Duodenal mucosa (tissue), 2 donors: ENCODE data around the gene MEIKIN.

Experiments
- H3K27ac ChIP-seq: one replicate; pipeline ENCODE4 v1.7.0; 2013; ENCODE audit warnings: low read depth, low read length
- H3K27me3 ChIP-seq, 2 donors: one replicate each; pipeline ENCODE4 v1.7.0; 2013; ENCODE audit warnings: low read length in 2 of 2, control low read depth in 1 of 2; ENCODE audit not compliant: insufficient read depth in 2 of 2, control insufficient read depth in 1 of 2
- H3K36me3 ChIP-seq, 2 donors: one replicate each; pipeline ENCODE4 v1.7.0; 2013; ENCODE audit warnings: low read length in 2 of 2, control low read depth in 1 of 2; ENCODE audit not compliant: insufficient read depth in 2 of 2, control insufficient read depth in 1 of 2
- H3K4me1 ChIP-seq, 2 donors: one replicate each; pipeline ENCODE4 v1.7.0; 2013; ENCODE audit warnings: low read length in 2 of 2, control low read depth in 1 of 2; ENCODE audit not compliant: insufficient read depth in 2 of 2, control insufficient read depth in 1 of 2
- H3K4me3 ChIP-seq, 2 donors: one replicate each; pipeline ENCODE4 v1.7.0; 2013; ENCODE audit warnings: low read length in 2 of 2, low read depth in 1 of 2
- H3K9ac ChIP-seq, 2 donors: one replicate each; pipeline ENCODE4 v1.7.0; 2013; ENCODE audit warnings: low read length in 2 of 2, low read depth in 1 of 2
- H3K9me3 ChIP-seq, 2 donors: one replicate each; pipeline ENCODE4 v1.7.0; 2013; ENCODE audit warnings: low read length in 2 of 2, control low read depth in 1 of 2; ENCODE audit not compliant: control insufficient read depth in 1 of 2

The MEIKIN gene

DNA sequence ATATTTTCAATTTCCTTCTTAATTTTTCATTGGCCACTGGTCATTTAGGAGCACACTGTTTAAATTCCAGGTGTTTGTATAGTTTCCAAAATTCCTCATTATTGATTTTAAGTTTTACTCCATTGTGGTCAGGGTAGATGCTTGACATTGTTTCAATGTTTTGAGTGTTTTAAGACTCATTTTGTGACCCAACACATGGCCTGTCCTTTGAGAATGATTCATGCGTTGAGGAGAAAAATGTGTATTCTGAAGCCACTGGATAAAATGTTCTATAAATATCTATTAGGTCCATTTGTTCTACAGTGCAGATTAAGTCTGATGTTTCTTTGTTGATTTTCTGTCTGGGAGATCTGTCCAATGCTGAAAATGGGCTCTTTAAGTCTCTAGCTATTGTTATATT is 124.2 kb downstream of the MEIKIN start:
- Histone ChIP-seq H3K27me3 (no peaks in the 10 kb centered on the region), H3K9ac (no peak overlapping the region), H3K27ac (no peak overlapping the region), H3K9me3 (no peaks in the 10 kb centered on the region), H3K4me1 (no peaks in the 10 kb centered on the region), H3K4me3 (no peak overlapping the region), H3K36me3 (no peaks in the 10 kb centered on the region)

DNA sequence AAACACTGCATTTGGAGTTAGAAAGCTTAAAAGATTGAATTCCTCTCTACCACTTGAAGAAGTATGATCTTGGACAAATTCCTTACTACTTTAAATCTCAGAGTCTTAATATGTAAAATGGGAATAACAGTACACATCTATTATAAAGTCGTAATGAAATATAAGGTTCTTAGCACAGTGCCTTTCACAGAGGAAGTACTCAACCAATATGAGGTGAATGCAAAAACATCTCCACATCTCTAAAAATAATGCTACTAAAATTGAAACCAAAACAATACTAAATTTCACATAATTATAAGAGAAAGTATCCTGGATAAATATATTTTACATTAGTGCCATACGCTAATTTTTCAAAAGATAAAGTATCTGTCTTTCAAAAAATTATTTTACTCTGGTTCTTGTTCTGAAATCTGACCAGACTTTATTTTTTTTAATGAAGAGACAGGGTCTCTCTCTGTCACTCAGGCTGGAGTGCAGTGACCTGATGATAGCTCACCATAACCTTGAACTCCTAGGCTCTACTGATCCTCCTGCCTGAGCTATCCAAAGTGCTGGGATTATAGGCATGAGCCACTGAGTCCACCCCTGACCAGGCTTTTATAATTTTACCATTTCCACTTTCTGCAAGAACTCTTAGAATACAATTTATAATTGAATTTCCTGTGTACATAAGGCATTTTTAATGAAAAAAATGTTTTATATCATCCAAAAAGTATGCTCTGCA is 127.3 kb downstream of the MEIKIN start:
- H3K4me3 ChIP-seq: no peak overlapping the region
- no peaks in the 10 kb centered on the region for H3K9me3 ChIP-seq
- H3K27me3 ChIP-seq: no peaks in the 10 kb centered on the region
- H3K9ac ChIP-seq: no peak overlapping the region
- H3K4me1 ChIP-seq: no peaks in the 10 kb centered on the region
- no peaks in the 10 kb centered on the region for H3K36me3 ChIP-seq
- no peak overlapping the region for H3K27ac ChIP-seq

DNA sequence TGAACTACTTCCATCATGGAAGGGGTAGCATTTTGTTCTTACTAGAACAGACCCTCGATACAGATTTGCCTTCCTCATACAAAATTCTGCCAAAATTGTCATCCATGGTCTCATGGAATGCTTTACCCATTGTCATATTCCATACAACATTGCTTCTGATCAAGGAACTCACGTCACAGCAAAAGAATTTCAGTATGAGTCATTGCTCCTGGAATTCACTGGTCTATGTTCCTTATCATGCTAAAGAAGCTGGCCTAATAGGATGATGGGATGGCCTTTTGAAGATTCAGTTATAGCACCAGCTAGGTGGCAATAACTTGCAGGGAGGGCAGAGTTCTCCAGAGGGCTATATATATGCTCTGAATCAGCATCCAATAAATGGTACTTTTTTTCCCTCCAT is 130.5 kb downstream of the MEIKIN start:
- H3K4me3 ChIP-seq: no peak overlapping the region
- H3K27ac ChIP-seq: no peak overlapping the region
- no peaks in the 10 kb centered on the region for H3K4me1 ChIP-seq
- no peaks in the 10 kb centered on the region for H3K27me3 ChIP-seq
- H3K9ac ChIP-seq: no peak overlapping the region
- H3K9me3 ChIP-seq: no peaks in the 10 kb centered on the region
- no peaks in the 10 kb centered on the region for H3K36me3 ChIP-seq

DNA sequence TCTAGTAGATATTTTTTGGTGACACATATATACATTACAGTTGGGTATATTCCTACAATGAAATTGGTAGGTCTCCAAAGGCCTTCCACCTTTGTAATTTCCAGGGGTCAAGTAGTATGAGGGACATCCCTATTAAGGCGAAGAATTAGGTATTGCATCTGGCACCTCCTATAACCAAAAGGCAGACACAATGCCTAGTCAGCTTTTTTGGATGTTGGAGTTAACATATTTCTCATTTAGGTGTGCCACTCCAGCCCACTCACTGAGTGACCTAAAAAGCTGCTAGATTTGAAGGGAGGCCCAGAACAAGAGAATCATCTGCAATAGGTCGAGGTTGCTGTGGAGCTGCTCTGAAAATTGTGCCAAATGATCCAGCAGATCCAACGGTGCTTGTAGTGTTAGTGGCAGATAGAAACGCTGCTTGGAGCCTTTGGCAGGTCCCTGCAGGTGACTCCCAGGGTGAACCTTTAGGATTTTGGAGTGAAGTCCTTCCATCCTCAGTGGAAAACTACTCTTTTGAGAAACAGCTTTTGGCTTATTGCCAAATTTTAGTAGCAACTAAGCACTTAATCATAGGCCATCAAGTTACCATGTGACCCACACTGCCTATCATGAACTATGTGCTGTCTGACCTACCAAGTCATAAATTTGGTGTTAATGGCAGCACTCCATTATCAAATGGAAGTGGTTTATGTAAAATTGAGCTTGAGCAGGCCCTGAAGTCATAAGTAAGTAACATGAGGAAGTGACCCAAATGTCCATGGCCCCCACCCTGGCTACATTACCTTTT is 132.9 kb downstream of the MEIKIN start:
- H3K4me3 ChIP-seq: no peak overlapping the region
- no peak overlapping the region for H3K27ac ChIP-seq
- no peaks in the 10 kb centered on the region for H3K4me1 ChIP-seq
- no peaks in the 10 kb centered on the region for H3K9me3 ChIP-seq
- no peak overlapping the region for H3K9ac ChIP-seq
- H3K27me3 ChIP-seq: no peaks in the 10 kb centered on the region
- H3K36me3 ChIP-seq: no peaks in the 10 kb centered on the region

DNA sequence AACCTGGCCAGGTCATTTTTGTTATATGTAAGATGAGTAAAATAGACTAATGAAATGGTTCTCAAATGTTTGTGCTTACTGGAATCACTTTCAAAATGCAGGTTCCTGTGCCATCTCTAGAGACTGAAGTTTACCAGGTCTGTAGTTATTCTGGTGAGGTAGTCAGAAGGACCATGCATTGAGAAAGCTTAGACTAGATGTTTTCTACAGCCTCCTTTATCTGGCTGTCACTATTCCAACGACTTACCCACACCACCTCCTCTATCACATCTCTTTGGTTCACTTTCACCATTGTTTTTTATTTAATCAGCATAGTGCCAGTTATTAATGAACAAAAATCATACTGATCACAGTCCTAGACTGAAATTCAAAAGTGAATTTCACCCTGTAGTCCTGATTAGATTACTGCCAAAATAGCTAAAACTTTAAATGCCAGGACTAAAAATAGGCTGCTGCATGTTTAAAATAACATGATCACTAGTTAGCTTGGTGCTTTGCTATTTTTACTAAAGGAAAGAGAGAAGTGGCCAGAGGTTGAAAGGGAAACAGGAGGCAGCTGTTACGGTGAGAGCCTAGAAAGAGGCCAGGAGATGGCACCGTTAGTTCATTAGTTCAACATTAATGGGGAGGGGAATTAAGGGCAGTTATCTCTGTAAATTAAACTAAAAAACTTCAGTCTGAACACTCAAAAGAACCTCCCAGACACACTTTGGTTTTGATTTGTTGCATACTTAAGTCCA is 134.8 kb downstream of the MEIKIN start:
- H3K9ac ChIP-seq: no peak overlapping the region
- no peak overlapping the region for H3K4me3 ChIP-seq

DNA sequence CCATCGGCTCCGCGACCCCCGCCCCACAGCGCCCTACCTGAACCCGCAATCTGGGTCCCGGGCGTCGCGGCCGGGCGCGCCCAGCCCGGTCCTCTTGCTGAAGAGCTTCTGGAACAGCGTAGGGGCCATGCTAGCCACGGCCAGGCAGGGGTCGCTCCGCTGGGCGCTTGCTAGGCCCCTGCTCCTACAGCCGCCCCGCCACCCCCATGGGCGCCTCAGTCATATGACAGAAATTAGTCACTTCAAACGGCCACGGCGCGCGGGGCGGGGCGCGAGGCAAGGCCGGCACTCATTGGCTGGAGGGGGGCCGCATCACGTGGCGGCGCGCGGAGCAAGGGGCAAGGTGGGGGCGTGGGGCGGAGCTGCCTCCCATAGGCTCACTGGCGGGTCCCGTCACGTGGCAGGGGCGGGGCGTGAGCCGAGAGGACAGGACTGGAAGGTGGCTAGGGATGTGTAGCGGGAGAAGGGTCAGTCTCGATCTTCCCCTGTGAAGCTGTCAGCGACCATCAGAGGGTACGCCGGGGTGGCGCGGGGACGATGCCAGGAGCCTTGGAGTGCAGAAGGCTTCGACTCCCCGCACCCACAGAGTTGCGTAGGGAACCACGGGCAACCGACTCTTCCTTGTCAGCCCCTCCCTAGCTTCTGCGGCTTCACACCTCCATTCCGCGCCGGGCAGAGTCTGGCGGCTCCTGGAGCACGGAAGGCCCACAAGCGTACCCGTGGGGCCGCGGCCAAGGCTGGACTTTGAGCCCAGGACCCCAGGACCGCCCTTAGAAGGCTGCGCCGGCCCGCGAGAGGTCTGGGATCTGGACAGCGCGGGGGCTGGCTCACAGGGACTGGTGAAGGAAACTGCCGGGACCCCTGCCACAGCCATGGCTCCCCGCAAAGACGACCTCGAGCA is 148.4 kb downstream of the MEIKIN start, which contains the start of gene FNIP1:
TSS of gene FNIP1 (minus strand) at position 225 of the 901 bp plus-strand sequence. CDS start at position 129, 96 bp downstream.
- no peaks in the 10 kb centered on the region for H3K36me3 ChIP-seq
- H3K4me1 ChIP-seq: peaks cover 4 to 13% of the 10 kb centered on the region in 2 donors

More for the DNA sequence above, 134.8 kb downstream of the MEIKIN start:
- Histone ChIP-seq H3K27ac (no peak overlapping the region), H3K27me3 (no peaks in the 10 kb centered on the region), H3K4me1 (no peaks in the 10 kb centered on the region), H3K36me3 (no peaks in the 10 kb centered on the region), H3K9me3 (no peaks in the 10 kb centered on the region)

DNA sequence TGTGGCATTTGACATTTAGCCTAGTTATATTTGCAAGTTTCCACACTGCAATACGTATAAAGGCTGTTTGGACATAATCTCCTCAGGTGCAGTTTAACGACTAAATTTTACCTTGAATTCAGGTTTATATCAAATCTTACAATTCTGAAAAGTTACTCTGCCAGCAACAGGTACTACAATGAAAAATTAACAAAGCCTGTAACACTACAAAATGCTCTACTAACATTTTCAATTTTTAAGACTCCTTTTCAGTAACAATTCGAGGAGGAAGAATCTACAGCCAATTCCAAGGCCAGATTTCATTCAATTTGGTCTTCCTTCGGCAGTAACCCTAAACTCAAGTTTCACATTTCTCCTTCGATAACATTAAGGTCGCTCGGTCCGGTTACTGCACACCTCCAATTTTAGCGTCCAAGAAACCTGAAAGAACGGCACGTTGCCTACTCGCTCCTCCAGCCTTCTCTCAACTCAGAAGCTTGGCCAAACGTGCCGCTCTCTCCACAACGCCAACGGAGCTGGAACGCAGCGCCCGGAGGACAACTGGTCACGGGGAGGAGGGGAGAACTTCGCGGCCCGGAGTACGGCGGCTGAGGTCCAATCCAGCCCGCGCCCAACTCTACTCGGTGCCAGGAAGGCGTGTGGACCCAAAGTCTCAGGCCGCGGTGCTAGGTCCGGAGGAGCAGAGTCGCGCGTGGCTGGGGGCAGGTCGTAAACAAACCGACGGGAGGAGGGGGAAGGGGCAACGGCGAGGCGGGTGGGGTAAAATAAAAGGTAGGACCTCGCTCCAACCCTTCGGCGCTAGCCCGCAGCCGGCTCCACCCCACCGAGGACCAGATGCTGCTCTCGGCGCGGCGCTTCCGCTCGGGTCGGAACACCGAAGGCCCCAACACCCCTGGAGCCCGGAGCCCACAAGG is 149.3 kb downstream of the MEIKIN start:
- Histone ChIP-seq H3K9me3 (no peaks in the 10 kb centered on the region), H3K27ac (peak overlapping the region; percentile 97), H3K4me1 (peaks cover 4 to 13% of the 10 kb centered on the region in 2 donors), H3K4me3 (peak overlapping the region; percentile 81 to 90), H3K36me3 (no peaks in the 10 kb centered on the region), H3K27me3 (no peaks in the 10 kb centered on the region), H3K9ac (peak overlapping the region; percentile 94 to 99)

More for the DNA sequence above, 148.4 kb downstream of the MEIKIN start, which contains the start of gene FNIP1:
- H3K9ac ChIP-seq: peak within 1 kb of the TSS; percentile 96 to 99
- peak within 1 kb of the TSS; percentile 81 to 98 for H3K4me3 ChIP-seq
- H3K27me3 ChIP-seq: no peaks in the 10 kb centered on the region
- no peaks in the 10 kb centered on the region for H3K9me3 ChIP-seq
- H3K27ac ChIP-seq: peak within 1 kb of the TSS; percentile 97

DNA sequence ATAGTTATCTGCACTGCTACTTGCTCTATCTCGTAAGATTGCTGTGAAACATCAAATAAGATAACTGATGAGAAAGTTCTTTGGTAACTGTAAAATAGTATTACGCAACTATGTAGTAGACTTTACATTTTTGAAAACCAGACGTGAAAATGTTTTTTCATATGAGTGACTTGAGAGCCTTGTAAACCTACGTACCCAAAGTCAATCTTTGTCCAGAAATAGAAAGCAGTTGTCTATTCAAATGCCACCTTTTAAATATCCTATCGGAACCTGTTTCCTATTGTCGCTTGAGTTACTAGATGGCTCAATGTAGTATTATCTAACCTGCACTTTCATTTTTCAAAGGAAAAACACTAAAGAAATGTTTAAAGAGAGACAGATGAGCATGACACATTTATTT is 150.2 kb downstream of the MEIKIN start:
- H3K4me1 ChIP-seq: peaks cover 4 to 13% of the 10 kb centered on the region in 2 donors
- no peaks in the 10 kb centered on the region for H3K27me3 ChIP-seq
- no peaks in the 10 kb centered on the region for H3K9me3 ChIP-seq
- no peaks in the 10 kb centered on the region for H3K36me3 ChIP-seq
- peak overlapping the region; percentile 94 to 99 for H3K9ac ChIP-seq
- no peak overlapping the region for H3K27ac ChIP-seq
- H3K4me3 ChIP-seq: peak overlapping the region; percentile 81 to 90

DNA sequence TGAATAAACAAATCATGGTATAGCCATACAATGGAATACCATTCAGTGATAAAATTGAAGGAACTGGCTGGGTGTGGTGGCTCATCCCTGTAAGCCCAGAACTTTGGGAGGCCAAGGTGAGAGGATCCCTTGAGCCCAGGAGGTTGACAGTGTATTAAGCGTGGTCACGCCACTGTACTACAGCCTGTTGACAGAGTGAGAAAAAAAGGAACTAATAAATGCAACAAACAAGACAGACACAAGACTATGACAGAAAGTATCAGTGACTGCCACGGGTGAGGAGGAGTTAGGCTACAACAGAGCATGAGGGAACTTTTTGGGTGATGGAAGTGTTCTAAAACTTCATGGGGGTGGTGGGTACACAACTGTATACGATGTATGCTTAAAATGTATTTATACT is 150.9 kb downstream of the MEIKIN start:
- Histone ChIP-seq H3K36me3 (no peaks in the 10 kb centered on the region), H3K27me3 (no peaks in the 10 kb centered on the region), H3K9ac (no peak overlapping the region), H3K4me3 (no peak overlapping the region), H3K9me3 (no peaks in the 10 kb centered on the region), H3K4me1 (peaks cover 4 to 13% of the 10 kb centered on the region in 2 donors), H3K27ac (no peak overlapping the region)
